HG02884 (cell line): Measurements from ENCODE around the gene BTF3L4.

Experiments
- ATAC-seq: cut with Tn5 transposase; IDR thresholded peaks from one replicate; pipeline ENCODE4 v1.9.1; 2021; ENCODE audit warnings: mild to moderate bottlenecking, moderate library complexity; ENCODE audit not compliant: unreplicated experiment

Gene BTF3L4

DNA sequence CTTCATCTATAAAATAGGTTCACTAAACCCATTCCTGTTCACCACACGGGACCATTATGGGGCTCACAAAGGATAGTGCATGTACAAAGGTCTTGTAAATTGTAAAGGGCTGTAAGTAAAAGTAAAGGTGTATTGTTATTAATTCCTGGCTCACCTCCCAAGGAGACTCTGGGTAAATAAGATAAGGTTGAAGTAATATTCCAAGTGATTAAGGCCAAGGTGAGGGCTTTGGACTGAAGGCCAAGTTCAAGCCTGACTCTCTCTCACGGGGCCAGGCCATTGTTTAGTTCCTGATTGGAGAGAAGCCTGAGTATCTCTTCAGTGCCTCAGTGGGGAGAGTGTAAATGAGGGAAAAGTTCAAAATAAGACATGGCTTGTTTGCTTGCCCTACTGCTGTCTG is 66.3 kb downstream of the BTF3L4 start:
- ATAC-seq: no peak

DNA sequence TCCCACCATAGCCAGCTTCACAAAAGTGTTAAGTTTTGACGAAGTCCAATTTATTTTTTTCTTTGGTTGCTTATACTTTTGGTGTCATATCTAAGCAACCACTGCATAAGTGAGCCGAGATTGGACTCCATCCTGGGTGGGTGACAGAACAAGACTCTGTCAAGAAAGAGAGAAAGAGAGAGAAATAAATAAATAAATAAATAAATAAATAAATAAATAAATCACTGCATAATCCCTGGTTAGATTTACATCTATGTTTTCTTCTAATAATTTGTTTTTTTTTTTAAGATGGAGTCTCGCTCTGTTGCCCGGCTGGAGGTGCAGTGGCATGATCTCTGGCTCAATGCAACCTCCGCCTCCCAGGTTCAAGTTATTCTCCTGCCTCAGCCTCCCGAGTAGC is 67.5 kb downstream of the BTF3L4 start:
- no peak for ATAC-seq

DNA sequence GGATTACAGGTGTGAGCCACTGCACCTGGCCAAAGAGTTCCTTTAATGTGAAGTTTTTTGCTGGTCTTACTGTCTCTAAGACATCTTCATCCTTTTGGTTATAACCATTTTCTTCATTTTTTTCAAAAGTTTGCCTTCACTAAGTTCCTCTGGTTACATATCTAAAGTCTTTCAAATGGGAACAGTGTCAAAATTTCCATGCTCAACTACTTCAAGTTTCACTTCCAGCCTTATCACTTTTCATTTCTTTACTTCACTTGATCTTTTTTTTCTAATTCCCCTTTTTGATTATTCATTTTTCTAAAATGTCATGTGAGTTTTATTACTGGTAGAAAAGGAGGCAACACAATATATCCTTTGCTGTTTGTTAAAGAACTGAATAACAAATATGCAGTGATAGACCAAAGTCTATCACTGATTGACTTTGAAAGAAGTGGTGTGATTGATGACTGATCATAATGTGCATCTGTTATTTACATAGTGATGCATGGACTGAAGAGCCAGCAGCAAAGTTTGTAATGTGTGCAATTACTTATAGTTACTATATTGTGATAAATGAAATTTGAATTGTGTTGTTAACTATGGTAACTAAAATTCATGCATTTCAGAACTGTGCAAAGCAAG is 69.8 kb downstream of the BTF3L4 start:
- ATAC-seq: no peak

DNA sequence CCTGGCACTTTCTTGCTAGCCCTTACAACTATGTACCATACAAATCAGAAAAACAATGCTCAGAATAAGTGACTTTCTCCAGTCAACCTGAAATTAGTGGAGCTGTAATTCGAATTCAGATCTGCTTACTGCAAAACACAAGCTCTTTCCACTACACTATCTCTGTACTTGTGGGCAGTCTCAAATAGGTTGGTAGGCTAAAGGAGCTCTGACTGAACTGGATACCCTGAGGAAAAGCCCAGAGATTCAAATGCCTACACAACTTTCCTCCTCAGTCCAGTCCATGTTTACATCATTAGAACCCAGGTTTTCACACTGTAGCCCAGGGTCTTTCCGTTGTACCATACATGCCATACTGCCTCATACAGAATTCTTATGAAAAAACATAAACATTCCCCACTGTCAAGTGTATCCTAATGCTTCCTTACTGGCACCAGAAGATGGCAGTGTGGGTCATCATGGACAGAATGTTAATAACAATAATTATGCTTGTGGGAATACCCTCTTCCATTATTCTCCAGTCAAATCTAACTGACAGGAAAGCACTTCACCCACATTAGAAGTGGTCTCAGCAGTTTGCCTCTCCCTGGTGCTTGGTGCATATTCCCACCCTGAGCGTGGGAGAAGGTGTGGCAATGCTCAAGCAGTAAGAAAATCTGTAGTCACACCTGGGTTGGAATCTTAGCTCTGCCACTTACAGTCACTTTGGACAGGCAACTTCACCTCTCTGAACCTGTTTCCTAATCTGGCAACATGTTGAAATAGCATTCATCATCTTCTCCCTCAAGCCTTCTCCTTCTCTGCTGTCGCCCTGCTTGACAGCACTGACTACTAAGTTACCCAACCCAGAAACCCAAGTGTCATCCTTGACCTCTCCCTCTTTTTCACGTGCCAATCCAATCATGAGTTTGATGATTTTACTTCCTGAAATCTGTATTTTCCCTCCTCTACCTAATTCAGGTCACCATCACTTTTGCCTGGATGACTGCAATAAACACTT is 71.4 kb downstream of the BTF3L4 start:
- ATAC-seq: no peak

DNA sequence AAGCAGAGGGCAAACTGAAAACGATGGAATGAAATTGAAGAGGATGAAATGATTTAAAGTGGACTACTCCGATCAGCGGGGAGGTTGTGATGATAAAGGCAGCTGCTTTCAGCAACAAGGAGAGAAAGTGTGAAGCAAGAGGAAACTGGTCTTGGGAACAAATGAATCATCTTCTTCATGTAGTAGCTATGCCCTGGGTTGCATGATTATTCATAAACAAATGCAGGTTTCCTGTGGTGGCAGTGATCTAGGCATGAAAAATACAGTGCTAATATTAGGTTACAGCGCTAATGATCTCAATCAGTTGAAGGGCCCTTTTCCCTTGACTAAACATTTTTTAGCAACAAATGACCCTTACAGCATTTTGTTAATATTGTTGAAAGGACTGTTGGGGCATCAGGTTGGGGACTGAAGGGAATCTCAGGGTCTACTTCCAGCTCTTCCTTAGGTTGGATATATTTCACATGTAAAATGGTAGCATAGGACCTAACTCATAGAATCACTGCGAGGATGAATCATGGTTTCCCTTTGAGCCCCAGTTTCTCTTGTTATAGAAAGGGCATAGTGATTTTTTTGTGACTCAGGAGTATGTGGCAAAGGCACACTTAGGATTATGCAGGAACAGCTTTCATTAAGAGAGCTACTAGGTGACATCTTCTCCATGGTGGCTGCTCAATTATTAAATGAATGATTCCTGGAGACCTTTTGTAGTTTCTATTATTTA is 83.9 kb downstream of the BTF3L4 start:
- peak; percentile 47 for ATAC-seq
